Measurements from ENCODE around the gene EML6. TPM values are rescaled to one million over a fixed set of nuclear protein-coding genes. Genes with fewer than 3 reads are reported as not detected.
A peak's percentile ranks its signal among the peaks of the same experiment; 100 is the strongest.

Gene EML6
- total RNA-seq, 6 donors from 2014 or later: 1.5 to 7.3 (median 4.0) TPM

GRCh38 chr2:54975598-54976492, 252.4 kb downstream of the EML6 start:
- 80 to 82% methylated on average over 4 of the region's 4 CpGs for WGBS, 2 donors
- H3K4me3 ChIP-seq: no peak overlapping the region
- H3K36me3 ChIP-seq: peaks cover 0 to 23% (median 1%) of the 10 kb centered on the region in 4 donors
- TF ChIP-seq POLR2AphosphoS5 (IDR thresholded peaks at IDR 0.05): no peak
- TF ChIP-seq, protein P1, sequence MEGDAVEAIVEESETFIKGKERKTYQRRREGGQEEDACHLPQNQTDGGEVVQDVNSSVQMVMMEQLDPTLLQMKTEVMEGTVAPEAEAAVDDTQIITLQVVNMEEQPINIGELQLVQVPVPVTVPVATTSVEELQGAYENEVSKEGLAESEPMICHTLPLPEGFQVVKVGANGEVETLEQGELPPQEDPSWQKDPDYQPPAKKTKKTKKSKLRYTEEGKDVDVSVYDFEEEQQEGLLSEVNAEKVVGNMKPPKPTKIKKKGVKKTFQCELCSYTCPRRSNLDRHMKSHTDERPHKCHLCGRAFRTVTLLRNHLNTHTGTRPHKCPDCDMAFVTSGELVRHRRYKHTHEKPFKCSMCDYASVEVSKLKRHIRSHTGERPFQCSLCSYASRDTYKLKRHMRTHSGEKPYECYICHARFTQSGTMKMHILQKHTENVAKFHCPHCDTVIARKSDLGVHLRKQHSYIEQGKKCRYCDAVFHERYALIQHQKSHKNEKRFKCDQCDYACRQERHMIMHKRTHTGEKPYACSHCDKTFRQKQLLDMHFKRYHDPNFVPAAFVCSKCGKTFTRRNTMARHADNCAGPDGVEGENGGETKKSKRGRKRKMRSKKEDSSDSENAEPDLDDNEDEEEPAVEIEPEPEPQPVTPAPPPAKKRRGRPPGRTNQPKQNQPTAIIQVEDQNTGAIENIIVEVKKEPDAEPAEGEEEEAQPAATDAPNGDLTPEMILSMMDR (IDR thresholded peaks at IDR 0.05): no peak
- no peak for TF ChIP-seq POLR2A (IDR thresholded peaks at IDR 0.05)
- TF ChIP-seq EP300 (IDR thresholded peaks at IDR 0.05): no peak
- peak in 1 of 2 donors; percentile 53 for ATAC-seq (ENCODE audit: low FRiP score in 2 of 2)
- peak overlapping the region in 1 of 4 donors; percentile 64 for H3K27ac ChIP-seq
- H3K9me3 ChIP-seq: no peaks in the 10 kb centered on the region
- no peak for DNase-seq
- H3K27me3 ChIP-seq: no peaks in the 10 kb centered on the region
- peaks cover 27 to 62% (median 42%) of the 10 kb centered on the region in 4 donors for H3K4me1 ChIP-seq

DNA sequence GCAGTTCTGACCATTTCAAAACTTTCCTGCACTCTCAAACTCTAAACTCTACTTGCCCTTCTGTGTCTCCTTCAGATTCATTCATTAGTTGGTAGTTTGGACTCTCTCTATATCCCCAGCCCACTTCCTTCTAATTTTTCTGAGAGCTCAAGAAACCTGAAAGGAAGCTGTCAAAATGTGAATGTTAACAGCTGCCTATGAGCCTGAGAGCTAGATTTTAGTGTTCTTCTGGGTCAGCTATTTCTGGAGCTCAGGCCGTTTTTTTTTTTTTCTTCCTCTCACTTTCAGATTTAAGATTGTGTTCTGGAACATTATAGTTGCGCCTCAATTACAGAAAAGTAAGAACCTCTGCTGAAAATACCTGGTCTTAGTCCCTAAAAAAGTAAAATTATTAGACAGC, 253.7 kb downstream of the EML6 start:
- TF ChIP-seq POLR2AphosphoS5 (IDR thresholded peaks at IDR 0.05) (no peak), EP300 (IDR thresholded peaks at IDR 0.05) (no peak), POLR2A (IDR thresholded peaks at IDR 0.05) (no peak)
- TF ChIP-seq, protein P1 (IDR thresholded peaks at IDR 0.05): no peak
- Histone ChIP-seq H3K4me1 (peaks cover 33 to 69% (median 51%) of the 10 kb centered on the region in 4 donors), H3K27ac (peak overlapping the region in 1 of 4 donors; percentile 64), H3K36me3 (peaks cover 0 to 31% (median 1%) of the 10 kb centered on the region in 4 donors), H3K27me3 (no peaks in the 10 kb centered on the region), H3K9me3 (no peaks in the 10 kb centered on the region), H3K4me3 (no peak overlapping the region)
- 39 to 45% methylated on average over 2 of the region's 2 CpGs for WGBS, 2 donors
- ATAC-seq (ENCODE audit: low FRiP score in 2 of 2): no peak
- no peak for DNase-seq

DNA sequence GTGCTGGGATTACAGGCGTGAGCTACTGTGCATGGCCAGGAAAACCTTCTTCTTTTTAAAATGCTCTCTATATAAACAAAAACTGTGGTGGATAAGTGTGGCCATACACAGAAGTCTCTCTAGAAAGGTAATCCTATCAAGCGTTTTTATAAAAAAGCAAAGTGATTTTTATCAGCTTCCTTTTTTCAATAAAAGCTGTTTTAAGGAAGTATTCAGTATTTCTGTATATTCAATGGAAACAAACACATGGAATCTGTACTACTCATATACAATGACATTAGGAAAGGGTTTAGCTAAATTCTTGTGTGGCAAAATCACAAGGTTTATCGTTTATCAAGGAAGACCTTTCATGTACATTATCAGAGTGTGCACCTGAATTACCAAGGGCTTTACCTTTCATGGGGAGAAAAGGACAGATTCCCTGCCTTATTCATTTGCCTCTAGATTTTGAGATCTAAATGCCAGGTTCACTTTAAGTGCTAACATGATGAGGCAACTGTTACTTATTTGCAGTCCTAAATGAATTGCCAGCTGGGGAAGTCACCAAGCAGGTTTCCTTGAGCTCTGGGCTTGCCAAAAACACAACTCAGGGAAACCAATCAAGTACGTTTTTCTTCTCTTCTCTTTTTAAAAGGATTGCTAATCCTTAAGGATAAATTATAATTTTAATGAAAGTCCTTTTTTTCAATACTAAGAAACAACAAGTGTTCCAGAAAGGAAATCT, 256.0 kb downstream of the EML6 start:
- ATAC-seq (ENCODE audit: low FRiP score in 2 of 2) (peak in 1 of 2 donors; percentile 39), DNase-seq (peak in 1 of 2 donors; percentile 76)
- Histone ChIP-seq H3K27ac (peak overlapping the region in 3 of 4 donors; percentile 37 to 64 (median 52)), H3K36me3 (peaks cover 0 to 25% (median 0%) of the 10 kb centered on the region in 4 donors), H3K9me3 (no peaks in the 10 kb centered on the region), H3K4me1 (peaks cover 50 to 73% (median 61%) of the 10 kb centered on the region in 4 donors), H3K27me3 (no peaks in the 10 kb centered on the region), H3K4me3 (no peak overlapping the region)
- WGBS, 2 donors: 39 to 49% methylated on average over 4 of the region's 4 CpGs
- no peak for TF ChIP-seq EP300 (IDR thresholded peaks at IDR 0.05)
- no peak for TF ChIP-seq POLR2AphosphoS5 (IDR thresholded peaks at IDR 0.05)
- TF ChIP-seq POLR2A (IDR thresholded peaks at IDR 0.05): no peak
- TF ChIP-seq, protein P1 (IDR thresholded peaks at IDR 0.05): no peak

DNA sequence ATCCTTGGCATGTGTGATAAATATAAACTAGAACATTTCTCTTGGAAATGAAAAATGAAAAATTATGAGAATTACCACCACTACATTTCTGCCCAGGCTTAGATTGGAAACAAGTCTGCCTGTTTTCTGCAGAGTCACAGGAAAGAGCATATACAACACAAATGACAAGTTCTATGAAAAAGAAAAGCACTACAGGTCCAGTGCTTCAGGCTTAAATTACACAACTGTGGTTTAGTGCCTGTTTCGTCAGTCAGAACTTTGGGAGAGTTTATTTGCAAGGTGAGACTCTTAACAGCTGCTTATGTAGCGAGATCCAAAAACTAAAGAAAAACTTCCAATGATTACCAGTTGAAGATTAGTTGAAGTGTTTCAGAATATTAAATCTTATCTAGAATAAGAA, 257.9 kb downstream of the EML6 start:
- Histone ChIP-seq H3K9me3 (no peaks in the 10 kb centered on the region), H3K27me3 (no peaks in the 10 kb centered on the region), H3K36me3 (peaks cover 0 to 35% (median 0%) of the 10 kb centered on the region in 4 donors), H3K27ac (peak overlapping the region in 3 of 4 donors; percentile 1 to 64 (median 23)), H3K4me1 (peaks cover 44 to 73% (median 58%) of the 10 kb centered on the region in 4 donors), H3K4me3 (no peak overlapping the region)
- ATAC-seq (ENCODE audit: low FRiP score in 2 of 2) (peak in 1 of 2 donors; percentile 37), DNase-seq (no peak)
- TF ChIP-seq, protein P1 (IDR thresholded peaks at IDR 0.05): no peak
- TF ChIP-seq POLR2AphosphoS5 (IDR thresholded peaks at IDR 0.05) (no peak), EP300 (IDR thresholded peaks at IDR 0.05) (no peak), POLR2A (IDR thresholded peaks at IDR 0.05) (no peak)
- WGBS, 2 donors: 50 to 51% methylated on average over 2 of the region's 2 CpGs

Measured in upper lobe of left lung (tissue), 6 donors.